HG02943 (cell line): ENCODE measurements around the gene WDTC1.
A peak's percentile ranks its signal among the peaks of the same experiment; 100 is the strongest.

Experiments
- ATAC-seq: cut with Tn5 transposase; IDR thresholded peaks from one replicate; pipeline ENCODE4 v1.9.1; 2021; ENCODE audit warnings: mild to moderate bottlenecking, low read depth, moderate library complexity; ENCODE audit not compliant: unreplicated experiment

The WDTC1 gene

GRCh38 chr1:27350663-27351540 lies 116.5 kb downstream of the WDTC1 start:
- no peak for ATAC-seq

- no peak for ATAC-seq
Observed at GRCh38 chr1:27351541-27352107, 117.2 kb downstream of the WDTC1 start.

- no peak for ATAC-seq
Observed at GRCh38 chr1:27353166-27353565, 118.7 kb downstream of the WDTC1 start.

GRCh38 chr1:27353629-27354028 lies 119.2 kb downstream of the WDTC1 start:
- ATAC-seq, result no peak

GRCh38 chr1:27355683-27356082 lies 121.3 kb downstream of the WDTC1 start:
- ATAC-seq, result no peak

DNA sequence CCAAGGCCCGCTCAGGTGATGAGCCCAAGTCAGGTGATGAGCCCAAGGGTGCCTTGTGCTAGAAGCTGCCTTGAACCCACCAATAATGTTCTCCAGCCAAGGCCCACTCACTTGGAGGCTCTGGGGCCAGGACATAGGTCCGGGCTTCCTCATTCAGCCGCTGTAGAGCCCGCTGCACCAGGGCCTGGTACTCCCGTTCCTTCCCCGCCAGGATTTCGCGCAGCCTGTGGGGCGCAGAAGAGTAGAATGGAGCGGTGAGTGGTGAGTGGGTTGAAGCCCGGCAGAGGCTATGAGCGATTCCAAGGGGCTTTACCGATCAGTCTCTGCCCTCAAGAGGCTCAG lies 121.8 kb downstream of the WDTC1 start:
- no peak for ATAC-seq

DNA sequence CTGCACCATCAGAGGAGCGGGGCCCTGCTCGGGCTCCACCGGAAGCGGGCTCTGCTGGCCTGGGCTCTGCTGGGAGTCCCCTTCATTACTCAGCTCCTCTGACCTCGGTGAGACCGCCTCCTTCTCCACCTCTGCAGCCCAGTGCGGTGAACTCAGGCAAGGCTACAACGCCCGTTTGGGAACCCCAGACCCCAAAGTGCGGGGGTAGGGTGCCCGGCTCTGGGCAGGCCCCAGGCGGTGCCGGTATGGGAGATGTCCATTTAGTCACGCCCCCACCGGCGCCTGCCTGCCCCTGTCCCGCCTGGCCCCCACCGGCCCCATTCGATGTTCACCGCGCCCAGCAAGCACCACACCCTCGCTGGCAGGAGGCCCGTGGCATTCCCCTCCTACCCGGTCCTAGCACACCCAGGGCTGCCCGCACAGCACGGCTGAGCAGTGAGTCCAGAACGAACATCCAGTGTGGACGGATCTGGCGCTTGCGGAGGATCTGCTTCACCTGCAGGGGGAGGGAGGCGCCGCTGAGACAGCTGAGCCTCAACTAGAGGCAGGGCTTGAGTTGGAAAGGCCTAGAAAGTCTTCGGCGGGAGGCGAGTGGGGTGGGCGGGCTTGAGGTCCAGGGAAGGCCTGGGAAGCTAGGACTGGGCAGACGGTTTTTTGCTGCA lies 122.3 kb downstream of the WDTC1 start:
- ATAC-seq, result no peak

DNA sequence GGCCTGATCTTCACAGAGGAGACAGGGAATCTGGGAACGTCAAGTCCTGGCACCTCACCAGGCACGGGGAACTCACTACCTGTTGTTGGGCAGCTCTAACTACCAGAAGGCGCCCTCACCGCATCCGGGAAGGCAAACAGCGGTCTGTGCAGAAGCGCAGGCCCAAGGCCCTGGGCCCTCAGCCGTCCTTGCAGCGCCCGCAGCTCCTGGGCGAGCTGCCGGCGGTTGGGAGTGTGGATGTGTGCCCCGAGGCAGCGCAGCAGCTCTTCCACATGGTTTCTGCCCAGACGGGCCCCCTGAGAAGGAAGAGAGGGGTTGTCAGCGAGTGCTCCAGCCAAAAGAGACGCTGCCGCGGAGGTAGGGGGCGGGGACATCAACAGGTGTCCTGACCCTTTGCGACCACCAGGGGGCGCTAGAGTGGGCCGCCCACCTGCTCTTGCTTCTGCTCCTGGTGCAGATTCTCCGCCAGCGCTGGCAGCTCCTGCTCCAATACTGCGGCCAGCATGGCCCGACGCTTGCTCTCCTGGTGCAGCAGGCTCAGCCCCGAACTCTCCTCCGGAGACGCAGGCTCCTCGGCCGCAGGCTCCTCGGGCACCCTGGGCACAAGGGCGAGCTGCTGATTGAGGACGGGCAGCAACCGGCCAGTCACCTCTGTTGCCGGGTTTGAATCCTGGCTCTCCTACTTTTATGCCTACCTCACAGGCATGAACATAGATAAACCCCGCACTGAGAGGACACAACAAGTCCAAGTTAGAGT lies 123.0 kb downstream of the WDTC1 start:
- ATAC-seq, result peak; percentile 54
